Activated T-cell treated with anti-CD3 and anti-CD28 coated beads, Interleukin-2, amount 50 U/mL, for 48 hours (primary cell): ENCODE results near the gene RAB39A.

Source experiments
- DNase-seq, 2 experiments: peaks; one replicate each; pipeline ENCODE4 v3.0.0-alpha.2; 2020

Gene RAB39A

GRCh38 chr11:107963091-107963490 is 34.8 kb downstream of the RAB39A start:
- DNase-seq: no peak

DNA sequence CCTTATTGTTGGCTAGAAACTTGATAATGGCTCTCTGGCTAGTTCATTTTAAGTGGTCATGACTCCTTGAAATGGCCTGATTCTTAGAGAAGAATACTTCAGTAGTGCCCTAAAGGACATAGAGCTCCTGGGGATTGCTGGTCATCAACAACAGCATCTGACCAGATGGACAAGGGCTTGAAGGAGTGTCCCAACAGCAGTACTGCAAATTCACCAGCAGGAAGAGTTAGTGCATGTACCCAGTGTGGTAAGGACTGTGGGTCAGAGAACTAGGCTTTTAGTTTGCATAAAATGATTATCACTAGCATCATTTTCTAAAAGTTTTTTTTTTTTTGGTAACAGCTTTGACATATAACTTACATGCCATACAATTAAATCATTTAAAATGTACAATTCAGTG is 41.0 kb downstream of the RAB39A start:
- DNase-seq: no peak

GRCh38 chr11:107970049-107970448 is 41.8 kb downstream of the RAB39A start:
- DNase-seq: no peak

GRCh38 chr11:107973641-107974040 is 45.4 kb downstream of the RAB39A start:
- DNase-seq: no peak

DNA sequence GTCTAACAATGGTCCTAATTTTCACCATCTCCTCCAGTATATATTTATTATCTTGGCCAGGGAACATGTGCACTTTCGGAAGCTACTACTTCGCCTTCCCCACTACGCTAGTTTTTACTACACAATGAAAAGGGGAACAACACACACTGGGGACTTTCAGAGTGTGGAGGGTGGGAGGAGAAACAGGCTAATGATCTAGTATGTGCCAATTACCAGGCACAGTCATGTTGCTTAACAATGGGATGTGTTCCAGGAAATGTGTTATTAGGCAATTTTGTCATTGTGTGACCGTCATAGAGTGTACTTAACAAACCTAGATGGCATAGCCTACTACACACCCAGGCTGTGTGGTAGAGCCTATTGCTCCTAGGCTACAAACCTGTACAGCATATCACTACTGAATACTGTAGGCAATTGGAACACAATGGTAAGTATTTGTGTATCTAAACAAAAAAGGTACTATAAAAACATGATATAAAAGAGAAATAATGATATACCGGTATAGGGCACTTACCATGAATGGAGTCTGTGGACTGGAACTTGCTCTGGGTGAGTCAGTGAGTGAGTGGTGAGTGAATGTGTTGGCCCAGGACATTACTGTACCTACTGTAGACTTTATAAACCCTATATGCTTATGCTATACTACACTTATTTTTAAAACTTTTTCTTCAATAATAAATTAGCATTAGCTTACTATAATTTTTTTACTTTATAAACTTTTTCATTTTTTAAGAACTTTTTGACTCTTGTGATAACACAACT is 60.3 kb downstream of the RAB39A start:
- DNase-seq: no peak

DNA sequence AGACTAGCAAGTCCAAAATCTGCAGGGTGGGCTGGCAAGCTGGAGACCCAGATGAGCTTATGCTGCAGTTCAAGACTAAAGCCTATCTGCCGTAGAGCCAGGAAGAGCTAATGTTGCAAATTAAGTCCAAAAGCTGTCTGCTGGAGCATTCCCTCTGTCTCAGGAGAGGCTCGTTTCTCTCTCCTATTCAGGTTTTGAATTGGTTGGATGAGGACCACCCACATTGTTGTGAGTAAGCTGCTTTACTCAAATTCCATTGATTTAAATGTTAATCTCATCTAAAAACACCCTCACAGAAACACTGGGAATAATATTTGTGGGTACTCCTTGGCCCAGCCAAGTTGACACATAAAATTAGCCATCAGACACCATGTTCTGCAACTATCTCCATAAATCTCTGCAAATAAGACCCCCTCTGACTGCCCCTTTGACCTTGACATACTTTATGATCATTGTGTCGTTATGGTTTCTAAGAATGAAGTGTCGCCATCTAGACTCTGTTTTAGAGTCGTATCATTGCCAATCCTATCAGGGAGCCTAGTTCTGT is 63.7 kb downstream of the RAB39A start:
- no peak for DNase-seq

- no peak for DNase-seq
These were observed 67.9 kb downstream of the RAB39A start for GRCh38 chr11:107996006-107996776.

- no peak for DNase-seq
These were observed 70.5 kb downstream of the RAB39A start for GRCh38 chr11:107998761-107999160.

DNA sequence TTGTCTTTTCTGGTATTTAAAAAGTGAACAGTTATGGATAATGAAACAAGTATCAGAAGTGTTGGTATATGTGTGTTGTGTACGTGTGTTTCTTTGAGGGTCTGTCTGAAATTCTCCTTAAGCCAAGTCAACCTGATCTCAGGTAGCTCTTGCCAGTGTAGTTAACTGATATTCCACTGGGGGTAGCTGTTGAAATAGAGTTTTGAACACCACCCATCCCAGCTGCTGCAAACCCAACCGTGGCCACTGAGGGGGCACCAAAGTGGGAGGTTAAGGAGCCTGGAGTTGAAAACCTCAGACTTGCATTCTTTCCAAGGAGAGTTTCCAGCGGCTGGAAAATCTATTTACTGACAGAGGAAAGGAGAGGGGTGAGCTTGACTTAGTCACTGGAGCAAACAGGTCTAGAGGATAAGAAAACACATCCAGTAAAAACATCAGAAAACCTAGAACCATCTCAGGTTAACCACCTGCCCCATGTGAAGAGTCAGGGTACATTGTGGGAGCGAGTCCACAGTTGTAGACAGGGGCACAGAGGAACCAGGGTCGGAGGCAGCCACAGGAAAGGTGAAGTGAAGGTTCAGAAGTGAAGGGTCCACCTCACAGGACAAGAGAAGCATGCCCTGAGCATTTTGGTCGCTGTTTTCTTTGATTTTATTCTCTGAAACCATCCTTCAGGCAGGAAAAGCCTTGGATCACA is 71.7 kb downstream of the RAB39A start:
- DNase-seq: peak; percentile 31 to 38

- no peak for DNase-seq
These were observed 74.2 kb downstream of the RAB39A start for GRCh38 chr11:108002476-108002875.

DNA sequence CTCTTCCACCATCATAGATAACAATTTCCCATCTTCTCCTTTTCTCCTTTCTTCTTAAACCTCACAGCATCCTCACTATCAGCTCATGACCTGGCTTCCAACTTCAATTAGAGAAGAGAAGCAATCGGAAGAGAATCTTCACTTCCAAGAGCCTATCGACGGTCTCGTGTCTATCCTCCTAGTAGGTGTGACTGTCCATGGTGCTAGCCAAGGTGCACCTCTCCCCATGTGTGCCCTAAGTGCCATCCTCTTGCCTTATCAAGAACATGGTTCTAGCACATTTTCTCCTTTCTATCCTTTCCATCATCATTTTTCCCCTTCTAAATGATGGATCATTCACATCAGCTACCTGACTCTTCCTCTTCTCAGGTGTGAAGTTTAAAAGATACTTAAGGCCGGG is 75.4 kb downstream of the RAB39A start:
- no peak for DNase-seq

DNA sequence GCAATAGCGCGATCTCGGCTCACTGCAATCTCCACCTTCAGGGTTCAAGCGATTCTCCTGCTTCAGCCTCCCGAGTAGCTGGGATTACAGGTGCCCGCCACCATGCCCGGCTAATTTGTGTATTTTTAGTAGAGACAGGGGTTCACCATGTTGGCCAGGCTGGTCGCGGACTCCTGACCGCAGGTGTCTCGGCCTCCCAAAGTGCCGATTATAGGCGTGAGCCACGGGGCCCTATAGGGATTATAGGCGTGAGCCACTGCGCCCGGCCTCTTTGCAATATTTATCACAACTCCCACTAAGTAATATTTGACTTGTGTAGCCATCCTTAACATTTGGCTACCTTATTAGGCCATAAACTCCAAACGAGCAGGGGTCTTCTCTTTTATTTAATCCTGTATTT is 79.6 kb downstream of the RAB39A start:
- no peak for DNase-seq

GRCh38 chr11:108008656-108009496 is 80.6 kb downstream of the RAB39A start, which contains the start of gene CUL5:
CUL5 (plus strand) TSS chr11:108008898; CDS start chr11:108009349, 451 bp downstream.
- peak; percentile 94 to 96 for DNase-seq

GRCh38 chr11:108009497-108010370 is 81.5 kb downstream of the RAB39A start:
- DNase-seq: peak in 1 of 2 experiments; percentile 26

DNA sequence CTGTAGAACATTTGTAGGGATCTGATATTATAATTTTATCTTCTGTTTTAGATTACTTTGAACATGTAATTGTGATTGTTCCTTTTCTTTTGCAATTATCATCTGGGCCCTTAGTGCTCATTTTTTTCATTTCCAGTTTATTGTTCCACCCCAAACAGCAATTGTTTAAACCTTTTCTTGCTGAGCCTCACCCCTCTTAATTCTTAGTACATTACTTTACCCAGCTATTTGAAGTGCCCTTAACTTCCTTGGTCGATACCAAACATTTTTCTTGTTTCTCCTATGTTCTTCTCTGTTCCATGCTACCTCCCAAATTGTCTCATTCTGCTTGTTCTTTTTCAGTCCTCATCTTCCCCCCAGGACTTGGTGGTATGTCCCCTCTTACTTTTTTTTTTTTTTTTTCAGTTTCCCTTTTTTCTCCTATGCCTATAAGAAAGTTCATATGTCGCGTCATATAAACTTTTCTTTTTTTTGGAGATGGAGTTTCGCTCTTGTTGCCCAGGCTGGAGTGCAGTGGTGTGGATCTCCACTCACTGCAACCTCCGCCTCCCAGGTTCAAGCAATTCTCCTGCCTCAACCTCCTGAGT is 84.0 kb downstream of the RAB39A start:
- DNase-seq: no peak
